D721Med (cell line): ENCODE measurements around the gene MRC2.

ENCODE experiments used
- DNase-seq: peaks from one replicate; pipeline ENCODE4 v3.0.0; 2011; ENCODE audit warnings: low spot score; ENCODE audit not compliant: insufficient read length
- FAIRE-seq: peaks from 2 replicates; lab custom pipeline; 2011; peaks lifted over from hg19 to GRCh38; lab: Jason Lieb, UNC
- CTCF ChIP-seq: IDR thresholded peaks from 2 replicates; pipeline ENCODE4 v1.5.1; 2012; ENCODE audit warnings: mild to moderate bottlenecking, control low read depth; ENCODE audit not compliant: insufficient read depth; ENCODE audit errors: missing control alignments

The MRC2 gene

GRCh38 chr17:62616993-62617893 lies 10.2 kb upstream of the MRC2 start:
- no peak for FAIRE-seq
- no peak for DNase-seq
- TF ChIP-seq CTCF, result no peak

- no peak for TF ChIP-seq CTCF
- FAIRE-seq, result no peak
- no peak for DNase-seq
These were observed 9.5 kb upstream of the MRC2 start for GRCh38 chr17:62617894-62618472.

GRCh38 chr17:62618647-62619416 lies 8.6 kb upstream of the MRC2 start:
- TF ChIP-seq CTCF, result no peak
- DNase-seq (no peak), FAIRE-seq (no peak)

GRCh38 chr17:62619417-62620155 lies 7.9 kb upstream of the MRC2 start:
- no peak for FAIRE-seq
- DNase-seq, result no peak
- TF ChIP-seq CTCF, result no peak

- TF ChIP-seq CTCF, result no peak
- FAIRE-seq, result no peak
- no peak for DNase-seq
These were observed 6.2 kb upstream of the MRC2 start for GRCh38 chr17:62621223-62621622.

- TF ChIP-seq CTCF, result no peak
- no peak for FAIRE-seq
- no peak for DNase-seq
These were observed 2.1 kb upstream of the MRC2 start for GRCh38 chr17:62625184-62625869.
